Stimulated activated CD4-positive, alpha-beta T cell treated with anti-CD3 and anti-CD28 coated beads, Interleukin-12 subunit alpha, Interleukin-12 subunit beta, amount 100 ng/mL, for 24 hours (primary cell): ENCODE measurements around the gene C1QTNF12.
A peak's percentile ranks its signal among the peaks of the same experiment; 100 is the strongest.

ENCODE experiments used
- DNase-seq, 2 experiments: peaks; one replicate each; pipeline ENCODE4 v3.0.0-alpha.2; 2020; ENCODE audit warnings: low read depth in 2 of 2

Gene C1QTNF12, protein sequence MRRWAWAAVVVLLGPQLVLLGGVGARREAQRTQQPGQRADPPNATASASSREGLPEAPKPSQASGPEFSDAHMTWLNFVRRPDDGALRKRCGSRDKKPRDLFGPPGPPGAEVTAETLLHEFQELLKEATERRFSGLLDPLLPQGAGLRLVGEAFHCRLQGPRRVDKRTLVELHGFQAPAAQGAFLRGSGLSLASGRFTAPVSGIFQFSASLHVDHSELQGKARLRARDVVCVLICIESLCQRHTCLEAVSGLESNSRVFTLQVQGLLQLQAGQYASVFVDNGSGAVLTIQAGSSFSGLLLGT

DNA sequence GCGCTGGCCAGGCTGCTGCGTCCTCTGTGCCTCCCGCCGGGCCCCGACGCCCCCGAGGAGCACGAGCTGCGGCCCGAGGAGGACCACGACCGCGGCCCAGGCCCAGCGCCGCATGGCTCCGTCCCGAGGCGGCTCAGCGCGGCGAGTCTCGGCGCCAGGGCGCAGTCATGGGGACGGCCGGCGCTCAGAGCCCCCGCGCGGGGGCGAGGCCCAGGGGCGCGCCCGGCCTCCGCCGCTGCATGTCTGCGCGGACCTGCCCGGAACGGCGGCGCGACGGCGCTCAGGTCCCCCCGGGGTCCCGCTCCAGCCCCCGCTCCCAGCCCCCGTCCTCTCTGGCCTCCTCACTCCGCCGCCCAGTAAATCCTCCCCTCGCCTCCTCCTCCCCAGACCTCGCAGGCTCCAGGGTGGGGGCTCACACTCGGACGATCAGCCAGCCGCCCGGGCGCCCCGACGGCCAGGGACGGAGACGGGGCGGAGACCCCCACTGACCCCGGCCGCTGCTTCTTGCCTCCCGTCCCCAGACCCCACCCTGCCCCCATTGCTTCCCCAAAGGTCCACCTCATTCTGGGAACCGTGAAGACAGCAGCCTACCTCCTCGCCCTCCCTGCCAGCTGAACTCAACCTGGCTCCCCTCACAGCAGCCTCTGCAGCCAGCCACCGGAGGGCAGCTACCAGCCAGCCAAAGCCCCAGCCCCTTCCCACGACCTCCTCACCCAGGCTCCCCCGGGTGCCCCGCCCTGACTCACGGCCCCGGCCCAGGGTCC, at the start of gene C1QTNF12:
TSS of gene C1QTNF12 (minus strand) at position 146 of the 764 bp plus-strand sequence. CDS start at position 114, 32 bp downstream.
- DNase-seq: no peak

DNA sequence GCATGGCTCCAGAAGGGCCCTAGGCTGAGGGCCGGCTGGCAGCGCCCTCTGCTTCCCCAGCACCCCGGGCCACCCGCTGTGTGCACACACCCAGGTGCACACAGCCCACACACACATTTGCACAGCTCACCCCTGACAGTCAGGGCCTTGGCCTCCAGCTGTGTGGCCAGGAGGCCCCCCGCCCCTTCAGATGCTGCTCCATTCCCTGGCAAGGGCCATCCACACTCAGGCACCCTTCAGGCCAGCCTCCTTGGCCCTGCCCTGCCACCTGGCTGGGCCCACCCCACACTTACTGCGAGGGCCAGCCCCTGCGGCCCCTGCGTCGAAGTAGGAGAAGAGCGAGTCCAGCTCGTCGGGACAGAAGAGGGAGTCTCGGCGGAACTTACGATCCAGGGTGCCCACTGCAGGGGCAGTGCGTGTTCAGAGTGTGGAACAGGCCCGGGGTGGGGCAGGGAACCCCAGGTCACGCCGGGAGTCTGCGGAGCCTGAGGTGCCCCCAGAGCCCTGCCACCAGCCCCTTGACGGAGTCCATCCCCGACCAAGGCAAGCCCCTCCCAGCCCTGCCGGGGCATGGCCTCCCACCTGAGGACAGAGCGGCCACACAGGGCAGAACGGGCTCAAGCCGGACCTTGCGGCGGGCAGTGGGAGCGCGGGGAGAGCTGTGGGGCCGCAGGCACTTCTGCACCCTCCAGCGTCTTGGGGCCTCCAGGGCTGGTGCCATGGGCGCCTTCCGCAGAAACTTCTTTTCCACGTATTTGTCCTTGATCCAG, 48.8 kb upstream of the C1QTNF12 start:
- no peak for DNase-seq

DNA sequence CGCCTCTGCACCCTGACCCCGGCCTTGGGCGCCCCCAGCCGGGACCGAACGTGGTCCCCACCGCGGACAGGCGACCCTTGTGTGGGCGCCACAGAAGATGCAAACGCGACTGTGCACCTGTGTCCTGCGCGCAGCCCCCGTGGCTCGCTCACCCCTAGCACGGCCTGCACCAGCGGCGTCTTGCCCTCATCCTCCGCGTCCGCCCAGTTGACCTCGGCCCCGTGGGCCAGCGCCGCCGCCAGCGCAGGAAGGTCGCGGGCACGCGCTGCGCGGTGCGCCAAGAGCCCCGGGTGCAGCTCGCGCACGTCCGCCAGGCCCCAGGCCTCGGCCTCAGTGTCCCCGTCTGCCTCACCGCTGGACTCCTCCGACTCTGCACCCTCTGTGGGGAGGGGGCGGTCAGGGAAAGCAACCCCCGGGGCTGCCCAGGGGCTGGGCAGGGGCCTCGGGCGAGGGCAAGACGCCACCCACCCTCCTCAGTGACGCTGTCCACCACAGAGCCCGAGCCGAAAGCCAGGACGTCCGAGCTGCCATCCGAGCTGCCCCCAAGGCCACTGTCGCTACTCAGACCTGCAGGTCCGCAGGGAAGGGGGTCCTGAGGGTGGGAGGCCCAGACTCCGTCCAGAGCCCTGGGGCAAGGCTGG, 47.8 kb upstream of the C1QTNF12 start:
- no peak for DNase-seq

DNA sequence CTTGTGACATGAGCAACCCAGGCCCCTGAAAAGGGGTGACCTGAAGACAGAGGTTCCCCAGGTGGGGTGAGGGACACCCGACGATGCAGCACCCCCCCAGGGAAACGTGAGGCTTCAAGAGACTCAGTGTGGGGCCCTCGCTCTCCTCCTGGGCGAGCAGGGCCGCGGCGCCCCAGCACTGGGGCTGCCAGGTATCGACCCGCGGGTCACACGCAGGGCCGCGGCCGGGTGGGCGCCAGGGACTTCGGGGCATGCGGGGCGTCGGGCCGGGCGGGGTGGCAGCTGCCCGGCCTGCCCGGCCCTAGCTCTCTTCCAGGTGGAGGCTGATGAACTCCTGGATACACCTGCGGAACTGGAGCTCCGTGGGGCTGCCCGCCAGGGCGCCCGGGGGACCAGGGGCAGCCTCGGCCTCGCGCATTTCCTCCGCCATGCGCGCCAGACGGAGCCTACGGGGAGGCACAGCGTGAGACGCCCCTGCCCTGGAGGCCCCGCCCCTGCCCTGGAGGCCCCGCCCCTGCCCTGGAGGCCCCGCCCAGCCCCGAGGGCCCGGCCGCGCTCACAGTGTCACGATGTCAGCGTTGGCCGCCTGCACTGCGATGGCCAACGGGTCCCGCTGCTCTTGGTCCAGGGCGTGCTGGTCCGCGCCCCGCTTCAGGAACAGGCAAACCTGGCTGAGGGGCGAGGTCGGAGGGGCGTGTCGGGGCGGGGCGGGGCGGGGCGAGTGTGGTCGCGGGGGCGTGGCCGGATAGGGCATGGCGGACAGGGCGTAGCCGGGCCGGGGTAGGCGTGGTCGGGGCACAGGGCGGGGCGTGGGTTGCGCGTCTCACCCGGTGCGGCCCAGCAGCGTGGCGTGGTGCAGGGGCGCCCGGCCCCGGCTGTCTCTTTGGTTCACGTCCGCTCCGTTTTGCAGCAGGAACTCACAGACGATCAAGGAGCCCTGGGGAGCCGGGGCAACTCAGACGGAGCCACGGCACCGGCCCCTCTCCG, 47.0 kb upstream of the C1QTNF12 start:
- DNase-seq: no peak

DNA sequence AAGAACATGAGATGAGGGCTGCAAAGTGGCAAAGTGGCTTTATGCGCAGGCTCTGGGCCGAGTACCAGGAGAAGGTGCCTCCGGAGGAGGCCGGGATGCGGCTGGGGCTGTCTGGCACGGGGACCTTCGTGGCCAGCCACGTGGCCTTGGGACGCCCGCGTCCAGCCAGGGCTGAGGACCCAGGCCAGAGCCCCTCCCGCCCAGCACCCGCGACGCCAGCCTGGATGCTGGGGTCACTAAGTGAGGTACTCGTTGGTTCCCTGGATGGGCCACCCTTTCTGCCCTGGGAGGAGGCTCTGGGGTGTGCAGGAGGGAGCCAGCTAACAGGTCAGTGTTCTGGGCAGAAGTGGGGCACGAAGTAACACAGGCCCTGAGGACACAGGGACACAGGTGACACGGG, 46.3 kb upstream of the C1QTNF12 start:
- no peak for DNase-seq

DNA sequence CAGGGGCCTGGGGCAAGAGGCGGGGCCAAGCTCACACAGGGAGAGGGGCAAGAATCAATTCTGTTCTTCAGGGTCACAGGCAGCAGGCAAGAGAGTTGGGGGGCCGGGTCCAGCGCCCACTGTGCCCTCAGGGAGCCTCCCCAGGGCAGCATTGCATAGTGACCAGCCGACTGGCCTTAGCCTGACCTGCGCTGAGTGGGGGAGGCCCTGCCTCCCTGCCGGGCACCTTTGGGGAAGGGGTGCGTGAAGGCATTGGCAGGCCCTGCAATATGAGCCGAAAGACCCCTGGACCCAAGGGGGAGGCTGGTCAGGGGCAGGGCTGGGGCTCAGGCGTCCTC, 45.9 kb upstream of the C1QTNF12 start:
- no peak for DNase-seq

DNA sequence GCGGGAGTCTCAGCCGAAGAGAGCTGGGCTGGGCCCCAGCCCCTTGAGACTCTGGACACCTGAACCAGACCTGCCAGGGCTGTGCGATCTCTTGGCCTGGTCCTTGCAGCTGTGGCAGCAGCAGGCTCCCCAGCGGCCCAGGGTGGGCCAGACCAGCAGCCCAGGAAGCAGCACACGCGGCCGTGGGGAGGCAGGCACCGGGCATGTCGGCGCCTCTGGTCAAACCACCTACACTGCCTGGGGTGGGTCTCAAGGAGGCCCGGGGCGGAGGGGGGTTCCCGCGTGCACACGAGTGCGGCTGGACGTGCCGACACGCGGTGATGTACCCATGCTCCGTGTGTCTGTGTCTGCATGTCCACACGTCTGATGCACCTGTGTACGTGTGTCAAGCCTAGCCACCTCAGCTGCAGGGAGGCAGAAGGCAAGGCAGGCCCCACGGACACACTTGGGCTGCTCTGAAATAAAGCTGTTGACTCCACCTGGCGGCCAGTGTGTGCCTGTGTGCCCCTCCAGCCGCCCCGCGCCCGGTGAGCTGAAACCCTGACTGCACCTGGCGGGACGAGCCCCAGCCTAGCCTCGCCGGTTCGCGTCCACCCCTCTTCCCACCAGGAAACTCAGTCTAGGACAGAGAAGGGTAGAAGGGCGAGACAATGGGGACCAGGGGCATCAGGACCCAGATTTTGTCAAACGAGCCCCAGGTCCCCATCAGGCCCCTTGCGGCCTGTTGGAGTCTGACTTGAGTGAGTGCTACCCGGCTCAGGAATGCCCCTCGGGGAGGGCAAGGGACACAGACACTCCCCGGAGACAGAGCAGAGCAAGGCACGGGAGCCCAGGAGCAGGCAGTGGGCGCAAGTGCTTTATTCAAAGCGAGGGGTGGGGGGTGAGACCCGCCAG, 45.3 kb upstream of the C1QTNF12 start:
- peak in 1 of 2 experiments; percentile 48 for DNase-seq

DNA sequence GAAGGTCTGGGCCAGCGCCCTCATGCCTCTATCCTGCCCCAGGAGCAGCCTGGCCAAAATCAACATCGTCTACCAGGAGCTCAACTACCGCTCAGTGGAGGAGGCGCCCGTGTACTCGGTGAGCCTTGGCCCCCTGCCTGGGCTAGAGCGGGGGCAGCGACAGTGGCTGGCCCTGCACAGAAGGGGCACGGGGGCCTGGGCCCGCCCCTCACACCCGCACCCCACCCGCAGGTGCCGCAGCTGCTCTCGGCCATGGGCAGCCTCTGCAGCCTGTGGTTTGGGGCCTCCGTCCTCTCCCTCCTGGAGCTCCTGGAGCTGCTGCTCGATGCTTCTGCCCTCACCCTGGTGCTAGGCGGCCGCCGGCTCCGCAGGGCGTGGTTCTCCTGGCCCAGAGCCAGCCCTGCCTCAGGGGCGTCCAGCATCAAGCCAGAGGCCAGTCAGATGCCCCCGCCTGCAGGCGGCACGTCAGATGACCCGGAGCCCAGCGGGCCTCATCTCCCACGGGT, 44.6 kb upstream of the C1QTNF12 start:
- no peak for DNase-seq

DNA sequence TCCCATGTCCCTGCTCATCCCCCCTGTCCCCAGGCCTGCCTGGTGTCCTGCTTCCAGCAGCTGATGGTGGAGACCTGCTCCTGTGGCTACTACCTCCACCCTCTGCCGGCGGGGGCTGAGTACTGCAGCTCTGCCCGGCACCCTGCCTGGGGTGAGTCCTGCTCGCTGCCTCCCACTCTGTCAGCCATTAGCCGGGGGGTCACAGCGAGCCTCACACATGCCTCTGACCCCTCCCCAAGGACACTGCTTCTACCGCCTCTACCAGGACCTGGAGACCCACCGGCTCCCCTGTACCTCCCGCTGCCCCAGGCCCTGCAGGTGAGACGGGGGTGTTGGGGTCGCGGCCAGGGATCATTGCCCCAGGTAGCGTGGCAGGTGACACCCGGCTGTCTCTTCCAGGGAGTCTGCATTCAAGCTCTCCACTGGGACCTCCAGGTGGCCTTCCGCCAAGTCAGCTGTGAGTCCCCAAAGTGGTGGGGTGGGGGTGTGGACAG, 43.8 kb upstream of the C1QTNF12 start:
- peak in 1 of 2 experiments; percentile 58 for DNase-seq

DNA sequence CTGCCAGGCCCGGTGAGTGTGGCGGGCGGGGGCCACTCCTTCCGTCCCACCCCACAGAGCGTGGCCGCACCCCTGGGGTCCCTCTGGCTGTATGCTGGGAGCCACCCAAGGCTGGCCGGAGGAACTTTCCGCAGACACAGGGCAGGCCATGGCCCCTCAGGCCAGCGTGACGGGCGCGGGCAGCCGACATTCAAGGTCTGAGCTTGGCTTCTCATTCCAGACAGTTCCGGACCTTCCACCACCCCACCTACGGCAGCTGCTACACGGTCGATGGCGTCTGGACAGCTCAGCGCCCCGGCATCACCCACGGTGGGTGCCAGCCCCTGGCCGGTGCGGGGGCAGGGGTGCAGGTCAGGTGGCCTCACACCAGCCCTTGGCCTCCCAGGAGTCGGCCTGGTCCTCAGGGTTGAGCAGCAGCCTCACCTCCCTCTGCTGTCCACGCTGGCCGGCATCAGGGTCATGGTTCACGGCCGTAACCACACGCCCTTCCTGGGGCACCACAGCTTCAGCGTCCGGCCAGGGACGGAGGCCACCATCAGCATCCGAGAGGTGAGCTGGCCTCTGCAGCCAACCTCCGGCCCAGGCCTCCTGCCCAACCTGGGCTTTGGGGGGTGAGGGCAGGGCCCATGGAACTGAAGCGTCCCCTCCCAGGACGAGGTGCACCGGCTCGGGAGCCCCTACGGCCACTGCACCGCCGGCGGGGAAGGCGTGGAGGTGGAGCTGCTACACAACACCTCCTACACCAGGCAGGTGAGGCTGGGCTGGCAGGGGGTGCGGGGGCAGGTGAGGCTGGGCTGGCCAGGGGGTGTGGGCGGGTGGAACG, 41.0 kb upstream of the C1QTNF12 start:
- no peak for DNase-seq

DNA sequence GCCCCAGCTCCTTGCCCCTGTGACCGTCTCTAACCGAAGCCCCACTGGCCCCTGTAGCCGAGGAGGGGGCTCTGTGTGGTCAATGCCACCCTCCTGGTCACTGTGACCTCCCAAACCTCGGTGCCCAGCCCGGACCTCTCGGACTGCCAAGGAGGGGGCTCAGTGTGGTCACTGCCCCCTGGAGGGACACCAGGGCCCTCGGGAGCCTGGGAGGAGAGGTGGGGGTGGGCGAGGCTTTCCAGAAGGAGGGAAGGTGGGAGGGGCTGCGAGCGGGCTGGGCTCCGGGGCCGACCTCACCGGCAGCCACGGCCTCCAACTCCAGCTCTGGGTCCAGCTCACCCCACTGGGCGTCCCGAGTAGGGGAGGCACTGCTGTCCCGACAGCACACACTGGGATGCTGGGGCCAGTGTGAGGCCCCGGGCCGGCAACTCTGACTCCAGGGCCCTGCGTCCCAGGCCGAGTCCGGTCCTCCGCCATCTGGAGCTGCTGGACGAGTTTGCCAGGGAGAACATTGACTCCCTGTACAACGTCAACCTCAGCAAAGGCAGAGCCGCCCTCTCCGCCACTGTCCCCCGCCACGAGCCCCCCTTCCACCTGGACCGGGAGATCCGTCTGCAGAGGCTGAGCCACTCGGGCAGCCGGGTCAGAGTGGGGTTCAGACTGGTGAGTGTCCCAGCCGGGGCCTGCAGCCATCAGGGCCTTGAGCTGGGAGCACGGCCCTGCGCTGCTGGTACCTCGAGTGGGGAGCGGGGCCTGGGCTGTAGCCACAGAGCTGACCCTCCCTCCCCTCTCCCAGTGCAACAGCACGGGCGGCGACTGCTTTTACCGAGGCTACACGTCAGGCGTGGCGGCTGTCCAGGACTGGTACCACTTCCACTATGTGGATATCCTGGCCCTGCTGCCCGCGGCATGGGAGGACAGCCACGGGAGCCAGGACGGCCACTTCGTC, 40.1 kb upstream of the C1QTNF12 start:
- no peak for DNase-seq

DNA sequence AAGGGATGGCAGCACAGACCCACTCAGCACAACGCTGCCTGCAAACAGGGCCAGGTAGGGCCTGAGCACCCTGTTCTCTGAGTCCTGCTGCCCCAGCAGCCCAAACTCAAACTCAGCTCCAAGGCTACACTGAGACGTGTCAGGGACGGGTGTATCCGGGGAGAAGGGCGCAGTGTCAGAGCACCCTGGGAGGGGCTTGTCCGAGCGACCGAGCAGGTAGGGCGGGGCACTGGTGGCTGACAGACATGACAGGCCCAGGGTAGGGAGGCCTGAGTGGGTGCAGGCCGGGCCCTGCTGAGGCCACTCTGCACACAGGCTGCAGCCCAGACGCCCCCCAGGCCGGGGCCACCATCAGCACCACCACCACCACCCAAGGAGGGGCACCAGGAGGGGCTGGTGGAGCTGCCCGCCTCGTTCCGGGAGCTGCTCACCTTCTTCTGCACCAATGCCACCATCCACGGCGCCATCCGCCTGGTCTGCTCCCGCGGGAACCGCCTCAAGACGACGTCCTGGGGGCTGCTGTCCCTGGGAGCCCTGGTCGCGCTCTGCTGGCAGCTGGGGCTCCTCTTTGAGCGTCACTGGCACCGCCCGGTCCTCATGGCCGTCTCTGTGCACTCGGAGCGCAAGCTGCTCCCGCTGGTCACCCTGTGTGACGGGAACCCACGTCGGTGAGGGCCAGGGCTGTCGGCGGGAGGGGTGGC, 39.2 kb upstream of the C1QTNF12 start:
- DNase-seq: no peak

DNA sequence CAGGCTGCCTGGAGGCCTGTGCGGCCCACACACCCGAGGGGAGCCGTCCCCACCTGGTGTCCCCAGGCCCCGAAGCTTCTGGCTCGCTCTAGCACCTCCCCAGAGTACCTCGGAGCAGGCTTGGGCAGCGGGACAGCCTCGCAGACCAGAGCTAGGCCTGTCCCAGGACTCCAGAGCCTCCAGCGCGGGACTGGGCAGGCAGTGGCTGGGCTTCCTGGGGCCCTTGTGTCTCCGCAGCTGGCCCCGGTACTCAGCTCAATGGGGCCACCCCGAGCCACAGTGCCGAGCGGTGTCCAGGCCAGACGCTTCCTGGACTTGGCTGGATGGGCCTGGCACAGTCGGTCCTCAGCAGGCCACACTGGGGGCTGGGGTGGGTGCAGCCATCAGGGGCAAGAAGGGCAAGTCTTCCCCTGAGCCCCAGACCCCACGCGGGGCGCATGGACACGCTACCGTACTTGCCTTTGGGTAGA, 38.6 kb upstream of the C1QTNF12 start:
- no peak for DNase-seq

DNA sequence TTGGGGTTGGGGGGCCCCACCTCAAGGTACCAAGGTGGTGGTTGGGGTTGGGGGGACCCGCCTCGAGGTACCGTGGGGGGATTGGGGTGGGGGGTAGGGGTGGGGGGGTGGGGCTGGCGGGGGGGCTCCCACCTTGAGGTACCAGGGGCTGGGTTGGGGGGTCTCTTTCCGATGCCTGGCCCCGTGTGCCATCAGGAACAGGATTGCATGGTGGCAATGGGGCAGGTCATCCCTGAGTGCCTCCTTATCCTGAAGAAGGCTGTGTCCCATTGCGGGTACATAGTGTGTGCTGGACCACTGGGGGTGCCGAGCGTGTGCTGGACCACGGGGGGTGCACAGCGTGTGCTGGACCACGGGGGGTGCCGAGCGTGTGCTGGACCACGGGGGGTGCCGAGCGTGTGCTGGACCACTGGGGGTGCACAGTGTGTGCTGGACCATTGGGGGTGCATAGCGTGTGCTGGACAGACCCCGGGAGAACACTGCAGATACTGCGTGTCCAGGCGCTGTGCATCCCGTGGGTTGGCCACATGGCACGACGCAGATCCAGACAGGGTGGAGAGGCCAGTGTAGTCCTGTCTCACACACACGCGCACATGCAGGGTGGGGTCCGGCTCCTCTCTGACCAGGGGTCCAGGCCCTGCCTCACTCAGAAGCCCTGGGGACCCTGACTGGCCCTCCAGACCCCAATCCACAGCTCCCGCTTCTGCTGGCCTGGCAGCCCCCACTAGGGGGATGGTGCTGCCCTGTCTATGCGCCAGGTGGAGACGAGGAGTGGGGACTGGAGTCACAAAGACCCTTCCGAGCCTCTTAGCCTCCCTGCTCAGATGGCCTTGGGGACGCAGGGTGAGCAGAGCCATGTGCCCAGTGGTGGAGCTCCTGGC, 37.9 kb upstream of the C1QTNF12 start:
- no peak for DNase-seq

DNA sequence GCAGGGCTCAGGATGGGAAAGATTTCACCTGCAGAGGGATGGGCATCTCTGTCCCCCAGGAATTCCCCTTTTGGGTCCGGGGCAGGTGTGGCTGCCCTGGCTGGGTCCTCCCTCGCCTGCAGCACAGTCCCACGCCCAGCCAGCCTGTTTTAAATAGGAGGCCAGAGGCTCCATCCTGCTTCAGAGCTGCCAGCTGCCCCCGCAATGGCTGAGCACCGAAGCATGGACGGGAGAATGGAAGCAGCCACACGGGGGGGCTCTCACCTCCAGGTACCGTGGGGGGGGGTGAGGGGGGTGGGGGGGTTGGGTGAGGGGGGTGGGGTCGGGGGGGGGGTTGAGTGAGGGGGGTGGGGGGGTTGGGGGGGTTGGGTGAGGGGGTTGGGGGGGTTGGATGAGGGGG, 37.3 kb upstream of the C1QTNF12 start:
- DNase-seq: no peak

DNA sequence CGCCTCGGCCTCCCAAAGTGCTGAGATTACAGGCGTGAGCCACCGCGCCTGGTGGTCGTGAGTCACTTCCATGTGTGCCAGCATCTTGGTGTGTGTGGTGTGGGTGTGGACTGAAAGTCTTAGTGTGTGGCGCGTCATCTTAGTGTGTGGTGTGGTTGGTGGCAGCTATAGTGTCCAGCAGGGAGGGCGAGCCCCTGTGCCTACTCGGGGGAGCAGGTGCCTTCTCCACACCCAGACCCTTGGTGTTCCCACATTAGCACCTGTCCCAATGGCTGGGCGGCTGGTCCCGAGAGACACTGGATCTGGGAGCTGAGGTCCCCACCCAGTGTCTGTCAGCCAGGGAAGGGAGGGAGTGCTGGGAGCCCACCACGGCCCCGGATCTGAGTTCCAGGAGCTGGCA, 36.5 kb upstream of the C1QTNF12 start:
- no peak for DNase-seq
